ENCODE results near the gene ZNF592. TPM values are rescaled to one million over a fixed set of nuclear protein-coding genes. Genes with fewer than 3 reads are reported as not detected.

Gene ZNF592
- 16.3 to 20.3 TPM (median 19.9 TPM) in 5 replicates for total RNA-seq (2022; extraction: Qiagen RNA extraction)

DNA sequence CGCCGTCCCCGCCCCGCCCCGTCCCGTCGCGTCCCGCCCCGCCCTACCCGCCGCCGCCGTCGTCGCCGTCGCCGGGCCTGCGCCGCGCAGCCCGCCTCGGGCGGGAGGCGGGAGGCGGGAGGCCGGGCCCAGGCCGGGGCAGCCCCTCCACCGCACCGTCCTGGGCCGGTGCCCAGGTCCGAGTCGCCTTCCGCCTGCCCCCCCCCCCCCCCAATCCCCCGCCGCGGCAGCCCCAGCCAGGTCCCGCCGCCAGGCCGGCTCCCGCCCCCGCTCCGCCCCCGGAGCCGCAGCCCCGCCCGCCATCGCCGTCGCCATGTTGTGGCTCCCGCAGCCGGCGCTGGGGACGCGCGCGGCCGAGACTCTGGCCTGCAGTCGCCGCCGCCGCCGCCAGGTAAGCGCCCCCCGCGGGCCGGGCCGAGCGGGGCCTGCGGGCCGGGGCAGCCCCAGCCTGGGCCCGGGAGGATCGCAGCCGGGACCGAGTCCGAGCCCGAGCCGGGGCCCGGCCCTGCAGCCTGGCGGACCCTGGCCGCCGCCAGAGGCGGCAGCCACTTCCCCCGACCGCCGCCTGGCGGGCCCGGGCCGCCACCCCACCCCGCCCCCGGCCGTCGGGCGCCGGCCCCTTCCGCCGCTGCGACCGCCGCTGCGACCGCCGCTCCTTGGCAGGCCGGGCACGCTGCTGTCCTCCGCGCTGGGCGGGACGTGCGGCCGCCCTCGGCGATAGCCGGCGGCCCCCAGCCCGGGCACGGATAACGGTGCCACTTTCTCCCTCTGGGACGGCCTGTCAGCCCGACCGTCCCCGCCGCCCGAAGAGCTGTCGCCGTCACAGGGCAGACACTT is at the start of gene ZNF592:
Gene ZNF592, plus strand, starts transcription at position 319 of the 837 bp plus-strand sequence. CDS start 34,084 bp downstream, outside the sequence.

GRCh38 chr15:84716036-84716732 is 32.2 kb upstream of the ZNF592 start, which contains the start of gene SEC11A:
Gene SEC11A (minus strand): TSS chr15:84716139. CDS start chr15:84716075, 64 bp downstream.

GRCh38 chr15:84816694-84817465 is 68.5 kb downstream of the ZNF592 start, which contains the start of gene ALPK3:
Gene ALPK3 (plus strand): TSS chr15:84817356. CDS start chr15:84817453, 97 bp downstream.

Other genes starting within 250 kb of the ZNF592 start
- 13.0 to 17.5 TPM (median 14.1 TPM) in 5 replicates for gene ZSCAN2, start 147.6 kb upstream of the ZNF592 start, total RNA-seq (2022; extraction: Qiagen RNA extraction)
- 33.4 to 44.9 TPM (median 36.5 TPM) in 5 replicates for gene WDR73, start 94.3 kb upstream of the ZNF592 start, total RNA-seq (2022; extraction: Qiagen RNA extraction)
- 12.1 to 26.1 TPM (median 22.8 TPM) in 5 replicates for gene NMB, start 90.4 kb upstream of the ZNF592 start, total RNA-seq (2022; extraction: Qiagen RNA extraction)
- gene SEC11A, start 32.5 kb upstream of the ZNF592 start, total RNA-seq (2022; extraction: Qiagen RNA extraction), result 301 to 435 TPM (median 318 TPM) in 5 replicates
- 0.07 to 0.15 TPM (median 0.12 TPM) in 5 replicates for gene ALPK3, start 68.8 kb downstream of the ZNF592 start, total RNA-seq (2022; extraction: Qiagen RNA extraction)
- gene SLC28A1, start 136.1 kb downstream of the ZNF592 start, total RNA-seq (2022; extraction: Qiagen RNA extraction), result not detected in 5 replicates
- 22.6 to 25.2 TPM (median 24.2 TPM) in 5 replicates for gene PDE8A, start 233.3 kb downstream of the ZNF592 start, total RNA-seq (2022; extraction: Qiagen RNA extraction)